ENCODE measurements around the gene LZTS3.
"Not testable (repeated sequence)": the region's sequence is repeated elsewhere in the genome, so short reads cannot be mapped to it uniquely, and the experiment has no call there.

LZTS3 gene

DNA sequence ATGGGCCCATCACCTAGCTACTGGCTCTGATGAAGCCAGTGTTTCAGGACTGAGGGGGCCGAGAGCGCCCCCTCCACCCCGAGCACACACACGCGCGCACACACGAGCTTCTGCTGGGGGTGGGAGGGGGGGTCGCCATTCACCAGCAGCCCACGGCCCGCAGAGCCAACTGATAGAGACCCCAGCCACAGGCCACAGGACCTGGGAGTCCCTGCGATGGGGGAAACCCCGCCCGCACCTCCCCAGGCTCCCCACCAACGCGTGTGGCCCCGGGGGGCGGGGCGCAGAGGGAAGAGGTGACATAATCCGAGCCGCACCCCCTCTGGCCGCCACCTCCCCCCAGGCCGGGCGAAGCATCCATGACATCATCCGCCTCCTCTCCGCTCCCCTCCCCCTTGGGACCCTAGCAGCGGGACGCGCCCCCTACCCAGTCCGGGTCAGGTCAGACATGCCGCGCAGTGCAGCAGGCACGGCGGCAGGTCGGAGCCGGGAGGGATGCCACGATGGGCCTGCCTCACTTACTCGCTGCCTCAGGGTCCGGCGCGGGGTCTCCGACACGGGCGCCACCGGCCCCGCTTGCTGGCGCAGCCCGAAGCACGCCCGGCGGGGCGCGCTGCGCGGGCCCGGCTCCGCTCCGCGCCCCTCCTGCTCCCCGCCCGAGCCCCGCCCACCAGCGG, at the start of gene LZTS3:
TSS of gene LZTS3 (minus strand) at position 617 of the 677 bp plus-strand sequence. CDS start 6,386 bp downstream, outside the sequence.
- DNase-seq = peak; percentile 68

DNA sequence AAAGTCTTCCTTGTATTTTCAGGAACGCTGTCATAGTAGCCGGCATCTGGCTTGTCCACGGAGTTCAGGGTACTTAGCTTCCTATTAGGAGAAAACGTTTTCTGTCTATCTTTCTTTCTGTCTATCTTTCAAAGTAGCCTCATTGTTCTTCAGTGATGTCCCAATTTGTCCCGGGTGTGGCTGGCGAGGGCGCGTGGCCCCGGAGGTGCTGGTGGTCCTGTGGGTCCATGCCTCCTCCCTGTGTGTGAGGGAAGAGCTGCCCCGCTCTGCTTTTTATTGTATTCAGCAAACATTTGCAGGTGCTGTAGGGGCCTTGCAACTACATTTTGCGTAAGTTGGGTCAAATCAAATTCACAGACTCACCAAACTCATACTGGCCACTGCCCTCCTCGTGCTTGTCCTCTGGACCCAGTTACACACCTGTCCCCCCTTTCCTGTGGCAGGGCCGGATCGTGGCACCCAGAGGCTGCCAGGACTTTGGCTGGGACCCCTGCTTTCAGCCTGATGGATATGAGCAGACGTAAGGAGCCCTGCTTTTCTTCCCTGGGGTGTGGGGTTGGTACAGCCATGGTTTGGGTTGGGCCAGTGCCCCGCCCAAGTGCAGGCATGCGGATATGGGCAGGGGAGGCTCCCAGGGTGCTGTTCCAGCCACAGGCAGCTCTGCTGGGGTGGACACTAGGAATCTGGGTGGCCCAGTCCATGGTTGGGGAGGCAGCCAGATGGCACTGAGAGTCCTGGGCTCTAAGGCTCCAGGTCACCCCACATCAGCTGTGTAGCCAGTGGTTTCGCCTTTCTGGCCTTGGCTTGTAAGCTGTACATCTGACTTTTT, 48.3 kb upstream of the LZTS3 start:
- DNase-seq = no peak

DNA sequence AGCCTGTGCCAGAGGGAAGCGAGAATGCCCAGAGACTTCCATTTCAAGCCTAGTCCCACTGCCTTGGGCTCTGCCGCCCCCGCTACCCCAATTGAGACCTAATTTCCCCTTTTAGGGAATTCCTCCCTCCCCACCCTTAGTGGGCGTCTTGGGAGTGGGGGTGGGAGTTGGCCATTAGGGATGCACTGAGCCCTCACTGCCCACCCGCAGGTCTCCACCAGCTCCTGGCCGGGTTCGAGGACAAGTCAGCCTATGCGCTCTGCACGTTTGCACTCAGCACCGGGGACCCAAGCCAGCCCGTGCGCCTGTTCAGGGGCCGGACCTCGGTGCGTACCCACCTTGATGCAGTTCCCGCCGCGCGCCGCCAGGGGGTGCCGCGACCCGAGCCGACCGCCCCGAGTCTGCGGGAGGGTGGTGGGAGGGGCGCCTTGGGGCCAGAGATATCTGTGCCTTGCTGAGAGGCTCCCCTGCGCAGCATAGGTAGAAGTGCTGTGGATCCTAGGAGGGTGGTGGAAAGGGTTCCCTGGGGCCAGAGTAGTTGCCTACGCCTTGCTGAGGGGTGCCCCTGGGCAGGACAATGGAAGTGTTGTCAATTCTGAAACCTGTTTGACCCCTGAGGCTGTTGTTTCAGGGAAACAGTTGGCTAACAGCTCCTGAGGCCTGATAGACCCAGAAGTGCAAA, 45.1 kb upstream of the LZTS3 start:
- peak; percentile 88 for DNase-seq

DNA sequence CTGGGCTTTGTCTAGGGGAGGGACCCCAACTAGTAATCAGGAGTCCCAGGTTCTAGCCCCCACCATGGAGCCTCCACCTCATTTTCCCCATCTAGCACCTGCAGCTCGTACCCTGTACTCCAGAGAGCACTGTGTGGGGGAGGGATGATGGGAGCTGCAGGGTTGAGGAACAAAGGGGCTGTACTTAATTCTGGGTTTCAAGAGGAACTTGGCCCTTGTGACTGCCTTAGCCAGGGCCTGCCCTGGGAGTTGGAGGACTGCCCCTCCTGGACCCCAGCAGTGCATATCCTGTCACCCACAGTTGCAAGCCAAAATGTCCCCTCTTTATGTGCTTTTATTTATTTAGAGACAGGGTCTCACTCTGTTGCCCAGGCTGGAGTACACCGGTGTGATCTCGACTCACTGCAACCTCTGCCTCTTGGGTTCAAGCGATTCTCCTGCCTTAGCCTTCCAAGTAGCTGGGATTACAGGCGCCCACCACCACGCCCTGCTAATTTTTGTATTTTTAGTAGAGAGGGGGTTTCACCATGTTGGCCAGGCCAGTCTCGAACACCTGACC, 42.1 kb upstream of the LZTS3 start:
- not testable (repeated sequence) for DNase-seq

DNA sequence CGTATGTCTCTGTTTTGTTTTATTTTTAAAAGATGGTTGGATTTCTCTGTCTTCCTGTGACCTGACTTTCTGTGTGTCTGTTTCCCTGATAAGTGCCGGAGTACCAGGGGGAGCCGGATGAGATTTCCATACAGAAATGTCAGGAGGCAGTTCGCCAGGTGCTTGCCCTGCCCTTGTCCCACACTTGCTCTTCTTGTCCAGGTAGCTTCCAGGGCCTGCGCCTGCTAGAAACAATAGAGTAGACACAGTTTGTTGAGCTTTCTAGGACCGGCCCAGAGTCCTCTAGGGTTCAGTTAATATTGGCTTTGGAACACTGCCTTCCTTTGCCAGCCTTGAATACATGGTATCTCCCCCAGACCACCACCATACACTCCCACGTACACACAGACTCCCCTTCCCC, 39.9 kb upstream of the LZTS3 start:
- no peak for DNase-seq

DNA sequence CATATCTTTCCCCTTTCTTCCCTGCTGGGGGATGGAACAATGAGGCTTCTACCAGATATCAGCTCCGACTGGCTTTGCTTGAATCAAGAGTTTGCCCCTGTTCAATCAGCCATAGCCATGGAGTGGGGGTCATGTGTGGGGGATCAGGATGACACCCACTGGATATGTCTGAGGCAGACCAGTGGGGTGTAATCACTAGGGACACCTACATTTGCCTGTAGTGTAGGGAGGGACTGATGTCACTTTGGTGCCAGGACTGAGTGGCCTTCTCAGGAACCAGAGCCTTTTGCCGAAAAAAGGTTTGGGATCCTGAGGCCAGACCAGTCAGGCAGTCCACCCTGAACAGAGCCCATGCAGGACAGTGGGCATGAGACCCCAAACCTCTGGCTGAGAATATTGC, 37.0 kb upstream of the LZTS3 start:
- no peak for DNase-seq

DNA sequence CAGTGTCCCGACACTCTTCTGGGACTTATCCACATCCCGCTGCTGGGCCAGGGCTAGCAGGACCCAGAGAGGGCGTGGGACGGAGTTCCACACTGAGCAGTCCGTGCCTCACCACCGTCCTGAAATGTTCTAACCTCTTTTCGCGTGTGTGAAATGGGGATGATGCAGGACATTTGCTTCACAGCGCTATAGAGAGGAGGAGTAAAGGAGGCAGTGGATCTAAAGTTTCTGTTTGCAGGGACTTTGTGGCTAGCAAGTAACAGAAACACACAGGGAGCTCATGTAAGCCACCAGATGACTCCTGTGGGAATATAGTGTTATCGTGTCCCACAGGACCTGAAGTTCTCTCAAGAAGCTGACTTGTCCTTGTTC, 36.6 kb upstream of the LZTS3 start:
- DNase-seq = peak; percentile 15

DNA sequence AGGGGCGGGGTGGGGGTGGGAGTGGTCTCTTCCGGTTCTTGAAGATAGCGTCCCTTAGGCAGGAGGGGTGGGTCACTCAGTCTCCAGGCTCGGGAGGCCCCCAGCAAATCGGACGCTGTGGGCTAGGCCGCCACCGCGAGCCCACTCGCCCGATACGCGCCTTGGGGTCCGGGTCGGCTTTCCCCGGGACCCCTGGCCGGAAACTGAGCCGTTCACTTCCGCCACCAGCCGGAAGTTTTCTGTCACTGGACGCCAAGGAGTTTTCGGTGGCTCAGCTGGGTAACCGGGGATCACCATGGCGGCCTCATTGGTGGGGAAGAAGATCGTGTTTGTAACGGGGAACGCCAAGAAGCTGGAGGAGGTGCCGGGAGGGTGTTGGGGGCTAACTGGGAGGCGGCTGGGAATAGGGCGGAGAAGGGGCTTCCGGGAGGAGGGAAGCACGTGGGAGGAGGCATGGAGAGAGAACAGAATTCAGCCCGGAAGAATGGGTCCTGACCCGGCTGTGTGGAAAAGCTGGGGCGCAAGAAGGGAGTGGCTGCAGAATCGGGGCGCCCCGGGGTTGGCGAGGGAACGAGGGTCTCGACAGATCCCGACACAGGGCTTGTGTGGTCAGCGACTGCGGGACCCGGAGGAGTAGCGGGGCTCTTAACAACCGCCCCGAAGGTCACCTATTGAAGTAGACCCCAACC, 36.1 kb upstream of the LZTS3 start, which contains the start of gene ITPA:
TSS of gene ITPA (plus strand) at position 242 of the 689 bp plus-strand sequence. CDS start at position 296, 54 bp downstream.
- peak; percentile 77 for DNase-seq

DNA sequence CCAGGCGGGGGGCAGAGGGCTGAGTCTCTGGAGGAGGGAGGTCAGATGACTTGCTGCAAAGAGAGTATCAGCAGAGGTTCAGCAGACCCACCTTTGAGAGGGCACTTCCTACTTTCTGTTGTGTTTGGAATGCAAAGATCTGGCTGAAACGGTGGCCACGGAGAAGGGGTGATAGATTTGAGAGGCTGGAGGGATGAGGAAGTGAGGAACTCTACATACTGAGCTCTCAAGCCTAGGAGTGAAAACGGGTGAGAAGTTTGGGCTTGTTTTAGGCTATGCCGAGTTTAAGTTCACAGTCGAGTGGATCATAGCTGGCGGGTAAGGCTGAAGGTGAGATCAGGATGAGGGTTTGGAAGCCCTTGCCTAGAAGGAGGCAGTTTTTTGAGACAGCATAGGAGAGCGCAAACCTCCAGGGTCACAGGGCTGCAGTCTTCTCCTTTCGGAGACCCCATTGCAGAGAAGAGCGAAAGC, 35.5 kb upstream of the LZTS3 start:
- DNase-seq = peak; percentile 13

DNA sequence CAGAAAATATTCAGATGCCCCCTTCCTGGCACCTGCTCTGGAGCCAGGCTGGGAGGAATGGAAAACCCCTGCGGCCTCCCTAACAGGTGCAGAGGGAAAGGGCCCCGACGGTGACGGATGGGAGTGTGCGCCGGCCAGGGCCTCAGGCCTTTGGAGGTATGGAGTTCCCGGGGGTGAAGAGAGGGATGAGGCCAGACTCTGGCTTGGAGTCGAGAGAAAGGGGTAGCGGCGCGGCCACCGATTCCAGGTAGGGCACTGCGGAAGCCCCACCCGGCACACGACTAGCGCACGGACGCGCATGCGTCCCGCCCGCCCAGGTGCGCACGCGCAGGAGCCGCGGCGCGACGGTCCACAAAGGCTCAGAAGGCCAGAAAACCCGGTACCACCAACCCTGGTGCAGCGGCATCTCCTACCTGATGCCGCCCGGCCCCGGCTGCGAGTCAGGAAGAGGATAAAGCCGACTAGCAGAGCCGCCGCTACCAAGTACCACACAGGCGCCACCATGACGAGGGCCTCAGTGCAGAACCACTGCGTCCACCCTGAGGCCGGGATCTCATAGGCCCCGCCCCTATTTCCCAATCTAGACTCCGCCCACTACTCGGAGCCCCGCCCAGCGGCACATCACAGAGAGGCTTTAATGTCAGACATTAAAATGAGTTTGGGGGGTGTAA, 30.9 kb upstream of the LZTS3 start, which contains the start of gene DDRGK1:
TSS of gene DDRGK1 (minus strand) at position 559 of the 671 bp plus-strand sequence. CDS start at position 504, 55 bp downstream.
- peak; percentile 94 for DNase-seq

DNA sequence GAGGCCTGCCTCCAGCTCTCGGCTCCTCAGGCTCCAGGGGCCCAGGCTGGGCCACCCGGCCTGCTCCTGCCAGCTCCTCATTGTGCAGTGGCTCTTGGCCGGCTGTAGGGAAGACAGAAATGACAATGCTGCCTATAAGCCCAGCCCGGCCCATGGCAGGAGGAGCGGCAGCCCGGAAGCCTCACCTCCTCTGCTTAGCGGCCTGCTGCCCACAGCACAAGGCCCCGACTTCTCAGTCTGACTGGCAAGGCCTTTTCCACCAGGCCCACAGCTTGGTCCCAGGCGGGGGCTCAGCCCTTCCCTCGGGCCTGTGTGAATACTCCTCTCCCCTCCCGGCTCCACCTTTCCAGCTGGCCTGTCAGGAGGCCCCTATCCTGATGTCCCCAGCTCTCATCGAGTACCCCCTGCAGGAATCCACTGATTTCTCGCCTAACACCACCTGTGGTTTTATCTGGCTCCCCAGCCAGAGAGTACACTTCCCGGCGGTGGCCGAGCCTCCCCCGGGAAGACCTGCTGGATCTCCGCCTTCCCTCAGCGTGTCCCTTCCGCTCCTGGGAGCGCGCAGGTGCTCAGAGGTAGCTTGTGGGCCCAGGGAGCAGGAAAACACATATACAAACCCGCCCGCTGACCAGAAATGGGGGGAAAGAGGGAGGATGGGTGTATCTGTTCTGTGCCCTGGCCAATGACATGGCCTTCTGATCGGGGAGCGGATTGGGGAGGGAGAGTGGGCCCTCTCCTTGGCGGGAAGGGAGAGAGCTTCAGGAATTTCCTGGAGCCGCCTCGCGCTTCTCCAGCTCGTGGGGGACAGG, 30.2 kb upstream of the LZTS3 start:
- DNase-seq = peak; percentile 62

DNA sequence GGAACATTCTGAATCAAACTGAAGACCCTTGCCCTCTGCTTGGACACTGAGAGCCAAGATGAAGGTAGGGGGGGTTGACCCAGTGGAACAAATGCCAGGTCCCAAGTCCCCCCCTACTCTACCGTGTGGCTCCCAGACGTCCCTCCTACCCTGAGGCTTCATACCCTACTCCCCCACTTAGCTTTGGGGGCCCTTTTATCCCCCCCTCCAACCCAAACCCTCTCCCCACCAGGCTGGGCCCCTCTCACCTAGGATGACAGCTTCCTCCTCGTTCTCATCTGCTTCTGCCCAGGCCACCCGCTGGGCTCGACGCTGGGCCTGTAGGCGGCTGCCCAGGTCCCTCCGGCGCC, 29.6 kb upstream of the LZTS3 start:
- DNase-seq = no peak

DNA sequence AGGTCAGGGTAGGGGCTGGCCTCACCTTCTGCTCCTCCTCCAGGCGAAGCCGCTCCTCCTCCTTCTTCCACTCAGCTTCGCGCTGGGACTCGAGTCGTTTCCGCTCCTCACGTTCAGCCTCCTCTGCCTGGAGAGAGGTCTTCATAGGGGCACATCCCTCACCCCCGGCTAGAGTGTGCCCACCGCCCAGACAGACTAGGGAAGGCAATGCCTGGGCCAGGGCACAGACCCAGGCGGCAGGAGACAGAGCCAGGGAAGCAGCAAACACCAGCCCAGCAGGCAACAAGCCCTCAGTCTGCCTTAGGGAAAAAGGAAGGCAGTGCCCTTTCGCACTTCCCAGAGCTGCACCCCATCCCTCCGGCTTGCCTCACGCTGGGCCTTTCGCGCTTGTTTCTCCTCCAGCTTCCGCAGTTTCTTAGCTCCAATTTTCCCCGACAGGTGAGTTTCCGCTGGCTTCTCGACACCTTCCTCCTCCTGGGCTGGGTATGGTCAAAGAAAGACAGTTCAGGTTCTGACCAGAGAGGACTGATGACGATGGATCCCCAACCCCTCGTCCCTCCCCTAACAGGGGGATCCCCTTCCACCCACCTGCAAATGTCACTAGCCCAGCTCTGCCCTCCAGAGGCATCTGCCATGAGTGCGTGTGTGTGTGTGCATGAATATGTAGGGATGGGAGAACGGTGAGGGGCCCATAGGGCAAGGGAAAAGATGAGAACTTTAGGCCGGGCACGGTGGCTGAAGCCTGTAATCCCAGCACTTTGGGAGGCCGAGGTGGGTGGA, 26.8 kb upstream of the LZTS3 start:
- DNase-seq = no peak

DNA sequence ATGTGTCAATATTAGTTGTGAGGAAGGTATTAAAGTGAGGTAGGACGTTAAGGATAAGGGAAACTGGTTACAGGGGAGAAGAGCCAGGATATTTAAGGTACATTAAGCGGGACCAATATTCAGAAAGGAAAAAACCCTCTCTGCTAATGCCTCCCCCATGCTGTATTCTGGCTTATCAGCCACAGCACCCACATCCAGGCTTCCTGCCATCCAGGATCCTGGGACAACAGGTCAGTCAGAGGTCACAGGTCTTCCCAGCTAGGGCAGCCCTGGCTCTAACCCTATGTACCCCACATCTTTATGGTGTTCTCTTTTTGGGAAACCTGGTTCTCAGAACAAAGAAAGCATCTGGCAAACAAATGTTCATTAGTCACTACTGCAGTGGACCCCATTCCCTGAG, 25.9 kb upstream of the LZTS3 start:
- DNase-seq = no peak

DNA sequence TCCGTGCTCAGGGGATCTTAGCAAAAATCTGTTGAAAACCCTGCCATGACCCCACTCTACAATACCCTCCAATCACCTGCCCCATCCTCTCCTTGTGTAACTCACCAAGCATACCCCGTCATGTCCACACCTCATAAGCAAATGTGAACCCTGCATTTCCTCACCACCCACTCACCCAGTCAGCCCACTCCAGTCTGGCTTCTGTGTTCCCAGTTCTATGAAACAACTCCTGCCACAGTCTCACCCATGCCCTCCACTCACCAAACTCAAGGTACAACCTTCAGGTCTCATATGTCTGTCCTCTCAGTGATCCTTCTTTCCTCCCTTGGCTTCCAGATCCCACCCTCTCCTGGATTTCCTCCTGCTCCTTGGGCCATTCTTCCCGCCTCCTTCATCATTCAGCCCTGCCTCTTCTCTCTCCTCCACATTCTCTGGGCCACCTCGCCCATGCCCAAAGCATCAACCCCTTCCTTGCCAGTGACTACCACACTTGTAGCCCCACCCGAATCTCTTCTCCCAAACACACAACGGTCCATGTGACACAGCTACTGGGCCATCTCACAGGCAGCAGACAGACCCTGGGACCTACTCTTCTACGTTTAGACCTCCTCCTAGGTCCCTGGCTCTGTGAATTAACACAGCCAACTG, 22.4 kb upstream of the LZTS3 start:
- no peak for DNase-seq

DNA sequence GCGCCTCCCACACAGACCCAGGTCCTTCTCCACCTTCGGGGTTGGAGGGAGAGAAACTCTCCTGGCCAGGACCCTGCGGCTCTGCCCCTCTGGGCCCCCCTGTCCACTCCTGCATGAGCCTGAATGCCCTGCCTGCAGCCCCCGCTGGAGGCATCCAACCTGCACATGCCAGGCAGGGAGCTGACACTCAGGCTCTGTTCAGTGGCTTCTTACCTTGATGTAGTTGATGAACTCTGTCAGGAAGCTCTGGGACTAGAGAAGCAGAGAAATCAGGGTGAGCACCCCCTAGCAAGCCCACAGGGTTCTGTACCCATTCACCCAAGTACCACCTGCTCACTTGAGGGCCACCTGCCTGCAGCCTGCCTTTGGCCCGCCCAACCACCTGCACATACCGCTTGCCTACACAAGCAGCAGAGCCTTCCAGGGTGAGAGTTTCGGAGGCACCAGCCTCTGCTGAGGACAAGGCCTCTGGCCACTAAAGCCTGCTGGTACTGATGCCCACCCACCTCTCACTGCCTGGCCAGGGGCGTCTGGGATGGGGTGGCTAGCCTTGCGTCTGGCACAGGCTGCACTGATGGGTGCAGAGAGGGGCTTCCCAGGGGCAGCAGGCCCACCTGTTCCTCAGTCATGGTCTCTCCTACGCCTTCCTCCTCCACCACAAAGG, 21.4 kb upstream of the LZTS3 start:
- DNase-seq = no peak

DNA sequence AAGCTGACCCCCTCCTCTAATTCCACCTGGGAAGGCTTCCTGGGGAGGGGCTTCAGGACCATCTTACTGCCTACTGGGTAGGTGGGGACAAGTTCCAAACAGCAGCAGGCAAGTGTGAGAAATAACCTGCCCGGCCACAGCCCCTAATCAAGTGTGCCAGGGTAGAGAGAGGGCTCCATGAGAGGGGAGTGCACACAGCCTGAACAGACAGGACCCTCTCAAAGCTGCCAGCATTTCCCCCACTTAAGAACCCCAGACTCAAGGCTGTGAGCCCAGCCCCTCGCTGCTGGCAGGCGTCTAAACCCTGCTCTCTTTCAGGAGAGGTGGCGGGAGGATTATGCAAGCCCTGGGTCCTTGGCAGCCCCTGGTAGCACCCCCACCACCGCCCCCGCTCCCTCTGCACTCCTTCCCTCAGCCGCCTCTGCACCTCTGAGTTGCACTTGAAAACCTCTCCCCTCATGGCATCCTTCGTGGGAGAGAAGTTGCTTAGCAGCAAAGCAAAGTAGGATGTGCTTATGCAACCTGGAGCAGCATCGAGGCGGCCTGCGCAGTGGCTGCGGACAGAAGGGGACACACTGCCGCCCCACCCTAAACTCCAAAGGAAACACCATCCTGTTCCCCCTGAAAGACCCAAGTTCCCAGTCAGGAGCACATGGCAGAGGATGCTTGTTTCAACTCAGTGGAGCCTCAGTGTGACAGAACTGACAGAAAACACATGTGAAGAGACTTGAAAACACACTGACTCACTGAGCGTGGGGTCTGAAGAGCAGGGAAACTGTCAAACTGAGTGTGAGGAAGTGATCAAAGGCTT, 20.7 kb upstream of the LZTS3 start:
- DNase-seq = no peak
